ENCODE data around the gene VSX2. TPM values are rescaled to one million over a fixed set of nuclear protein-coding genes. Genes with fewer than 3 reads are reported as not detected.

The VSX2 gene
- total and polyA plus RNA-seq, 2 experiments from 2014 or later = not detected

- H3K4me3 ChIP-seq = no peak overlapping the region
- H3K27me3 ChIP-seq = peaks cover 51% of the 10 kb centered on the region
- H3K36me3 ChIP-seq = no peaks in the 10 kb centered on the region
- DNase-seq (ENCODE audit: low read depth in 1 of 2, low spot score in 1 of 2) = no peak
- no peak overlapping the region for H3K27ac ChIP-seq
- TF ChIP-seq CTCF (IDR thresholded peaks at IDR 0.05; ENCODE audit: low read depth, low read length) = no peak
- H3K9me3 ChIP-seq (ENCODE audit: low read depth) = no peaks in the 10 kb centered on the region
- no peaks in the 10 kb centered on the region for H3K4me1 ChIP-seq (ENCODE audit: low read depth)
Measured at GRCh38 chr14:74219277-74220205, 19.7 kb upstream of the VSX2 start.

GRCh38 chr14:74220991-74221390 is 18.3 kb upstream of the VSX2 start:
- Histone ChIP-seq H3K4me3 (no peak overlapping the region), H3K4me1 (ENCODE audit: low read depth) (no peaks in the 10 kb centered on the region), H3K27ac (no peak overlapping the region), H3K36me3 (no peaks in the 10 kb centered on the region), H3K9me3 (ENCODE audit: low read depth) (no peaks in the 10 kb centered on the region), H3K27me3 (peaks cover 46% of the 10 kb centered on the region)
- no peak for DNase-seq (ENCODE audit: low read depth in 1 of 2, low spot score in 1 of 2)
- no peak for TF ChIP-seq CTCF (IDR thresholded peaks at IDR 0.05; ENCODE audit: low read depth, low read length)

GRCh38 chr14:74221741-74222140 is 17.5 kb upstream of the VSX2 start:
- Histone ChIP-seq H3K4me3 (no peak overlapping the region), H3K27ac (no peak overlapping the region), H3K36me3 (no peaks in the 10 kb centered on the region), H3K9me3 (ENCODE audit: low read depth) (no peaks in the 10 kb centered on the region), H3K27me3 (peaks cover 39% of the 10 kb centered on the region), H3K4me1 (ENCODE audit: low read depth) (no peaks in the 10 kb centered on the region)
- DNase-seq (ENCODE audit: low read depth in 1 of 2, low spot score in 1 of 2) = no peak
- no peak for TF ChIP-seq CTCF (IDR thresholded peaks at IDR 0.05; ENCODE audit: low read depth, low read length)

- H3K9me3 ChIP-seq (ENCODE audit: low read depth) = no peaks in the 10 kb centered on the region
- no peak overlapping the region for H3K27ac ChIP-seq
- H3K4me3 ChIP-seq = no peak overlapping the region
- no peaks in the 10 kb centered on the region for H3K36me3 ChIP-seq
- no peak for TF ChIP-seq CTCF (IDR thresholded peaks at IDR 0.05; ENCODE audit: low read depth, low read length)
- DNase-seq (ENCODE audit: low read depth in 1 of 2, low spot score in 1 of 2) = no peak
- H3K4me1 ChIP-seq (ENCODE audit: low read depth) = no peaks in the 10 kb centered on the region
- peaks cover 30% of the 10 kb centered on the region for H3K27me3 ChIP-seq
Measured at GRCh38 chr14:74223016-74223415, 16.2 kb upstream of the VSX2 start.

- H3K9me3 ChIP-seq (ENCODE audit: low read depth) = no peaks in the 10 kb centered on the region
- no peak overlapping the region for H3K4me3 ChIP-seq
- no peaks in the 10 kb centered on the region for H3K36me3 ChIP-seq
- DNase-seq (ENCODE audit: low read depth in 1 of 2, low spot score in 1 of 2) = no peak
- H3K4me1 ChIP-seq (ENCODE audit: low read depth) = no peaks in the 10 kb centered on the region
- no peak overlapping the region for H3K27ac ChIP-seq
- no peak for TF ChIP-seq CTCF (IDR thresholded peaks at IDR 0.05; ENCODE audit: low read depth, low read length)
- H3K27me3 ChIP-seq = peaks cover 65% of the 10 kb centered on the region
Measured at GRCh38 chr14:74231784-74232183, 7.5 kb upstream of the VSX2 start.

Measured in cardiac muscle cell (in vitro differentiated cells and primary cell).